ENCODE measurements around the gene OGFRL1.

OGFRL1 gene

DNA sequence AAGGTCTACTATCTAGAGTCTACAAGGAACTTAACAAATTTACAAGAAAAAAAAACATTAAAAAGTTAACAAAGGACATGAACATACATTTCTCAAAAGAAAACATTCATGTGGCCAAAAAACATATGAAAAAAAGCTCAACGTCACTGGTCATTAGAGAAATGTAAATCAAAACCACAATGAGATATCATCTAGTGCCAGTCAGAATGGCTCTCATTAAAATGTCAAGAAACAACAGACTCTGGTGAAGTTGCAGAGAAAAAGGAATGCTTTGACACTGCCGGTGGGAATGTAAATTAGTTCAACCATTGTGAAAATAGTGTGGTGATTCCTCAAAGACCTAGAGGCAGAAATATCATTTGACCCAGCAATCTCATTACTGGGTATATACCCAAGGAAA lies 48.3 kb downstream of the OGFRL1 start:
- no peak for DNase-seq

DNA sequence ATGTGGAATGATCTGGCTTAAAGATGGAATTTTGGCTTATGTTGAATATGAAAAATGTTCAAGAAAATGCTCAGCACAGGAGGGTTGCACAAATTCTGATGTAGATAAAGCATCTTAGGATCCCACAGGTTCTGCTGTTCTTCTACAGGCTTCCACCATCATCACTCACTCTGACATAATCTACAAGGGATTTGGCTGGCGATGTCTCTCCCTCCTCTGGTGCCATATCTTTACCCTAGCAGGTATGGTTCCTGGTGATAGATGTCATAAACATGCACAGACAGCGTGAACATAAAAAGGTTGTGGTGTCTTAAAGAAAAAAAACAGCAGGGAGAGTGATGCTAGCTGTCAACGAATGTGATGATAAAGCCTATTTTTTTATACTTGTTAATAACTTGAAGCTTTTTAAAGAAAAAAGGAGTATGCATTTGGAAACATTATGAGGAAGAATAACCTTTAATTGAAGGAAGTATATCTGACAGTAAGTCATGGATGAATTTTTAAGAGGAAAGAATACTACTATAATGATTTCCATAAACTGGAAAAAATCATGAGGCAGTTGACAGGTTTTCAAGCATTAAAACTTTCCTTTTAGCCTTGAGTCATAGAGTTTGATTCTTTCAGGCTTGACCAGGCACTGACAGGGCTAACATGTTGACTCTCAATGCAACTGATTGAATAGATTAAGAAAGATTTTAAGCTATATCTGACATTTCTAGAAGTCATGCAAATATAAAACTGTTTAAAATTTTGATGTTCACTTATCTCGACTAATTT lies 50.1 kb downstream of the OGFRL1 start:
- no peak for DNase-seq

DNA sequence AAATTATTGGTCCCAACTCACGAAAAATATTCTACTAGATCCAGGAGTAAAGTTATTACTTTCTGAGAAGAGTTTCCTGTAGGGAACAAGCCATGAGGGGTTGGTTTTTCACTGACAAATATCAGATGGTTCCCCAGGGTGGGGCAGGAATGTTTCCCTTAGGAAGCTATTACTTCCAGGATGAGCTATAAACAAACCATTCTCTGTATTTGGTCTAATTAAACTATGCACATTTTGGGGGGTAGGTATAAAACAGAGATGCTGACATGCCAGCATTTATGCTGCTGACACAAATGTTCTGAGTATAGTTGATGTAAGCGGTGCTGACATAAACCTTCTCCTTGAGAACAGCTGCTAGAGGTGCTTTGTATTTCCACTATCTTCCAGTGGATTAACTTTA lies 54.2 kb downstream of the OGFRL1 start:
- no peak for DNase-seq

DNA sequence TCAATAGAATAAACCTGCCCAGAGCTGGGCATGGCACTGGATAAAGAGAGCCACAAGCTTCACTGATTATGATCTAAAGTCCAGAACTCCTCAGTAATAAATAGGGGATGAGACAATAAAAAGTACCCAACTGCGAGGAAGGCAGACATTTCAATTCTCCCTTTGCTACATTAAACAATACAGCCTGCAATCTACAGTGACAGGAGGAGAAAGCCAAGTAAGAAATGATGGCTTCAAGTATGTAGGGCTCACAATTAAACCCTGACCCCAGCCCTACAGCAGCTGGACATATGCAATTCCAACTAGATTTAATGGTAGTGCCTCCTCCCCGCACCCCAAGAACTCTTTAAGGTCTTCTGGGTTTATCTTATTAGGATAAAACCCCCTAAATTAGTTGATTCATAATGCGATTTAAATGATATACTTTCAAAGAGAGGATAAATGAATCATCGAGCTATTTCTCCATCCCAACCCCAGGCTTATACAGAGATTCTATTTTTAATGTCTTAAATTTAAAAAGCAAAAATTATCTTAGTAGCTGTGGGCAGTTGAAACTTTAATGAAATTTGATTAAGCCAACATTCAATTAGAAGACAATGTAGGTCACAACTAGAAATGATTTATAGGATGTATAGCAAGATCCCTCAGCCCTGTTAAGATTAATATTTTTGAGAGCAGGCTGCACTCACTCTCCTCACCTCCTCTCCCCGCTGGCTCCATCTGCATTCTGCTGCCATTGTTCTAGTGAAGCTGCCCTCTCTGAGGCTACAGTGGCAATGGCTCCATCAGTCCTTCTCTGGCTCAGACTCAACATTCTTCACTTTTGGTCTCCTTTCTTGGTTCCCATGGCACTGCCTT lies 57.1 kb downstream of the OGFRL1 start:
- no peak for DNase-seq

DNA sequence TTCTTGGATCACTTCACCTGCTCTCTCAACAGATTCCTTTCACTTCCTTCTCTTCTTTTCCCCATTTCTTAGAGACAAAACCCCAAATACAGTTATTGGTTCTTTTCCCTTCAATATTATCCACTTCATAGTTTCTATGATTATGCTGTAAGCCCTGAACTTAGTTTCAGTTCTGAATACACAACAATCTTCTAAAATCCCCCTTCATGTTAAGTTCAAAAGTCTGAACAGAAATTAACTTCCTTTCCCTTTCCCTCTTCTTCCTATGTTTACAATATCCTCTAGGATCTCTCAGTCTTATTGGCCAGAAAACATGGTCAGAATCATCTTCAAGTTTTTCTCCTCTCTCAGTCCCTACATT lies 57.7 kb downstream of the OGFRL1 start:
- DNase-seq, result no peak

DNA sequence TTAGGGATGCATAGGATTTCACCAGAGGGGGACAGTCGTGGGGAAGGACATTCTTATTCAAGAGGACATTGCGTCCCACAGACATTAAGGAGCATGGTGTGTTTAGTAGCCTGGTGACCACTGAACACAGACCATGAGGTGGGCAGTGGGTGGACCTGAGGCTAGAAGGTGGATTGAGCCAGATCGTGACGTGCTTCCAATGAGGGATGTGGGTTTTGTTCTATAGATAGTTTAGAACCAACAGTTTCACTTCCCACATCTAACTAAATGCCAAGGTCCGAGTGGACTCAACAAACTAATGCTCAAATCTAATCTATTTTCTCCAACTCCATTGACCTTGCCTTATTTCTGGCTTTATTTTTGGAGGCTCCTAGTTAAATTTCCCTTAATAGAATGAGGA lies 58.5 kb downstream of the OGFRL1 start:
- DNase-seq, result no peak

DNA sequence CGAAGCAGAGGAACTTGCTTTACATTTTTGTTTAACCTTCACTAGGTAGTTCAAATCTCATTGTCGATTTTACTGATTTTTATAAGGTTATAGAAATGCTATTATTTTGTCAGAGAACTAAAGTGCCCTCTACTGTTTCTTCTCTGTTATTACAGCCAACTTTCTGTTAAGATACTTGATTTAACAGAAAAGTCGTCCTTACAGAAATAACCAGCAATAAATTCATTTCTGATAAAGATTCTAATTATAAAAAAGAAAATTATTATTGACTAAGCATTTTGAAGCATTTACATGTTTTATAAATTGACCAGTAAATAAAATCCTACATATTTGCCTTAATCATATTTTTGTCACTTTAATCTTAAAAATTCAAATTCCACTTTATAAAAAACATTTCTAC lies 60.8 kb downstream of the OGFRL1 start:
- peak; percentile 42 to 69 for DNase-seq

DNA sequence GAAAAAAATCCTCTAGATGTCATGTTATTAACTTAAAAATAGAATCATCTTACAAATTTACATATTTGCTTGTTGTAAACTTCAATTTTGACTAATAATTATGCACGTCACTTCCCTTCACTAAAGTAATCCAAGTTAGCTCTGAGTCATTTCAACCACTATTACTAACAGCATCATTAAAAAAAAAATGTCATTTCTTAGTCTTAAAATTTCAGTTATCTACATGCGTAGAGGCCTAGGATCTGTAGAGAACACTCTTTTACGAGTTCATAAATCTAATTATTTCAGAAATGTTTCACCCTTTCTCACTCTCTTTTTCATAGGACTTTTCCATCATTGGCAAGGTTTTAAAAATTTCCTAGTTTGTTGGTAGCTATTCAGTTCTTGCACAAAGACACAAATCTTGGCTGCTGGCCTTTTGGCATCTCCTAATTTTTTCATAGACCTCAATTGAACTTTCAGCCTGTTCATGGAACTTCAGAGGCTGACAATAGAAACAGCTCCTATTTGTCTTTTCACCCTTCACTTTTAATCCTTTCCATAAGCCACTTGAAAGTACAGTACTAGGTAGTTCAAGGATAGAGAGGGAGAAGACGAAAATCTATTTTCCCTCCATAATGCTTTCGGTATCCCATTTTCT lies 61.5 kb downstream of the OGFRL1 start:
- no peak for DNase-seq

DNA sequence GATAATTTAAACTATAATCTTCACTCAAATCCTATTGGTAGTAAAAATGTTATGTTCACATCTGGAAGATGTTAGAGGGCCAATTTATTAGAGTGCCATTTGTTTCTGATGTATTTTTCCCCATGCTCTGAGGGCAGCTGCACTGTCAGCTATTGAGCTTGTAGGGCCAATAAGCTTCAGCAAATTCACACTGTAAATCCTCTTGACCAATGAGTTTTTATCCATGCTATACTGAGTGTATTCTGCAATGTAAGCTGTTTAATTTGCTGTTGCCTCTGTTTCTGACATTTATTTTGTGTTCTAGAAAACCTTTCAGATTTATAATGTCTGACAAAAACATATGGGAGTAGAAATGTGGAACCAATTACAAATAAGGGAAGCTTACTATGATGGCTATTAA lies 62.6 kb downstream of the OGFRL1 start:
- no peak for DNase-seq
